Measurements from ENCODE around the gene CMTM7. TPM values are rescaled to one million over a fixed set of nuclear protein-coding genes. Genes with fewer than 3 reads are reported as not detected.

CMTM7 gene
- total RNA-seq, 2 donors from 2014 or later, result 15.6 to 33.1 TPM

GRCh38 chr3:32502946-32503286 is 111.3 kb downstream of the CMTM7 start:
- no peak for TF ChIP-seq CTCF (IDR thresholded peaks at IDR 0.05)
- TF ChIP-seq POLR2AphosphoS5 (IDR thresholded peaks at IDR 0.05), result no peak
- no peak for TF ChIP-seq POLR2A (IDR thresholded peaks at IDR 0.05)
- H3K27ac ChIP-seq, result peak overlapping the region; percentile 84 to 91
- no peaks in the 10 kb centered on the region for H3K27me3 ChIP-seq (replicated peaks; ENCODE audit: insufficient read depth)
- no peak for DNase-seq (ENCODE audit: low spot score)
- no peaks in the 10 kb centered on the region for H3K36me3 ChIP-seq
- WGBS, result 3% methylated on average over 6 of the region's 6 CpGs
- H3K4me3 ChIP-seq, result peak overlapping the region; percentile 63 to 78
- no peaks in the 10 kb centered on the region for H3K4me1 ChIP-seq (replicated peaks)
- no peaks in the 10 kb centered on the region for H3K9me3 ChIP-seq
- intact Hi-C loops (cut with DNase I), result loop anchor here (5.0 kb wide), 2 partner anchors 69 to 279 kb away; partner anchors contain the start of gene DYNC1LI1

Other genes with a start within 250 kb of the CMTM7 start
- 10 to 100 TPM; 28.8 to 30.3 TPM for gene CMTM8, start 153.2 kb upstream of the CMTM7 start, total RNA-seq
- gene CMTM6, start 111.0 kb downstream of the CMTM7 start, total RNA-seq, result 100 to 1,000 TPM in 1 of 2 donors, 10 to 100 TPM in 1; 79.8 to 237 TPM
- 10 to 100 TPM; 30.5 to 43.3 TPM for gene DYNC1LI1, start 179.0 kb downstream of the CMTM7 start, total RNA-seq